Panc1 (cell line): Measurements from ENCODE around the gene ZFAND3. TPM values are rescaled to one million over a fixed set of nuclear protein-coding genes. Genes with fewer than 3 reads are reported as not detected.

ENCODE experiments used
- ATAC-seq: fragments of 200-7000 bp; cut with Tn5 transposase; 2 replicates; pipeline ENCODE4 v1.9.1; 2020; ENCODE audit warnings: mild to moderate bottlenecking, moderate library complexity
- BruUV-seq: library from RNA; stranded (reverse); fragments of 400-500 nt; replicated peaks from 2 replicates; lab custom pipeline; 2021; lab: Mats Ljungman, UMichigan
- CTCF ChIA-PET: fragments of 300-600 bp; sonication (Branson Sonifier 250); formaldehyde crosslinking; loops from one replicate; lab custom pipeline; 2022; ENCODE audit warnings: antibody characterized with exemption; lab: Charles Lee
- POLR2A ChIA-PET: fragments of 300-600 bp; sonication (Branson Sonifier 250); formaldehyde crosslinking; loops from one replicate; lab custom pipeline; 2022; ENCODE audit warnings: antibody characterized with exemption; lab: Charles Lee
- DNase-seq: peaks from one replicate; pipeline ENCODE4 v3.0.0-alpha.2; 2010; ENCODE audit warnings: low read depth, low spot score
- H3K27ac ChIP-seq: 2 replicates; pipeline ENCODE4 v1.5.1; 2011; ENCODE audit warnings: mild to moderate bottlenecking, low read length, inconsistent platforms
- H3K27me3 ChIP-seq: fragments of 200-500 bp; sonication (Bioruptor generic); 2 replicates; pipeline ENCODE4 v1.6.0; 2014; ENCODE audit warnings: low read length, inconsistent platforms; ENCODE audit not compliant: control insufficient read depth, insufficient read depth
- H3K36me3 ChIP-seq: fragments of 200-500 bp; sonication (Bioruptor generic); 2 replicates; pipeline ENCODE4 v1.5.1; 2014; ENCODE audit warnings: inconsistent platforms, mild to moderate bottlenecking, low read length, moderate library complexity; ENCODE audit not compliant: control insufficient read depth, insufficient read depth
- H3K4me1 ChIP-seq: 2 replicates; pipeline ENCODE4 v1.5.1; 2011; ENCODE audit warnings: inconsistent platforms, mild to moderate bottlenecking, low read length, moderate library complexity; ENCODE audit not compliant: control insufficient read depth, insufficient read depth
- H3K4me3 ChIP-seq, 2 experiments: 2 replicates each; pipeline ENCODE4 v1.5.1; 2011 to 2012; ENCODE audit warnings: low read depth in 2 of 2, low read length in 2 of 2, mild to moderate bottlenecking in 2 of 2, inconsistent platforms in 1 of 2, moderate library complexity in 1 of 2
- H3K9me3 ChIP-seq: fragments of 200-500 bp; sonication (Bioruptor generic); 2 replicates; pipeline ENCODE4 v1.5.1; 2014; ENCODE audit warnings: low read depth, mild to moderate bottlenecking, inconsistent platforms, low read length, moderate library complexity; ENCODE audit not compliant: control insufficient read depth, insufficient read depth
- CTCF ChIP-seq: fragments of 450-650 bp; IDR thresholded peaks from 2 replicates; pipeline ENCODE4 v1.5.1; 2017; ENCODE audit warnings: mild to moderate bottlenecking
- POLR2AphosphoS5 ChIP-seq: IDR thresholded peaks from 2 replicates; pipeline ENCODE4 v1.6.1; 2012; ENCODE audit warnings: mild to moderate bottlenecking, low read depth, low read length, moderate library complexity
- REST ChIP-seq, 2 experiments: IDR thresholded peaks; 2 replicates each; pipeline ENCODE4 v1.6.1; 2011 to 2012; ENCODE audit warnings: low read depth in 2 of 2, control low read depth in 1 of 2, low read length in 1 of 2, mild to moderate bottlenecking in 1 of 2, moderate library complexity in 1 of 2; ENCODE audit not compliant: insufficient read depth in 1 of 2
- SIN3A ChIP-seq: IDR thresholded peaks from 2 replicates; pipeline ENCODE4 v1.6.1; 2012; ENCODE audit warnings: low read depth, mild to moderate bottlenecking, low read length, moderate library complexity, borderline replicate concordance; ENCODE audit not compliant: insufficient read depth
- TCF7L2 ChIP-seq: IDR thresholded peaks from 2 replicates; pipeline ENCODE4 v1.6.1; 2011; ENCODE audit warnings: mild to moderate bottlenecking, low read depth, low read length, inconsistent platforms
- in situ Hi-C: cut with HindIII; loops from 2 replicates; pipeline ENCODE4 v1.10.0; 2016; ENCODE audit warnings: low sequenced_read_pairs, low pct_unique_long_range_greater_than_20kb
- intact Hi-C: fragments of 100-400 bp; cut with micrococcal nuclease; formaldehyde crosslinking; loops from one replicate; pipeline ENCODE4 v1.10.0; 2022; ENCODE audit not compliant: unreplicated experiment
- total RNA-seq: library from RNA; stranded (reverse); gene quantifications from one replicate; pipeline ENCODE4 v1.2.1, GENCODE V29; 2021; ENCODE audit not compliant: unreplicated experiment

Gene ZFAND3
- total RNA-seq, 1 experiment from 2014 or later: 95.9 TPM

GRCh38 chr6:38158762-38159350 lies 339.3 kb downstream of the ZFAND3 start:
- CTCF ChIA-PET: no interaction called here

GRCh38 chr6:38159596-38159995 lies 340.1 kb downstream of the ZFAND3 start:
- H3K27ac ChIP-seq: no peak overlapping the region
- TF ChIP-seq CTCF (no peak), SIN3A (no peak), POLR2AphosphoS5 (no peak), TCF7L2 (no peak), REST (IDR thresholded peaks at IDR 0.05; ENCODE audit: insufficient read depth in 1 of 2, low read depth in 2 of 2, low read length in 1 of 2) (no peak)
- in situ Hi-C loops (no loop called here), intact Hi-C loops (no loop called here)
- peaks cover 1% of the 10 kb centered on the region; the same call in 1 of the 2 replicates for H3K4me1 ChIP-seq
- ChIA-PET CTCF (no interaction called here), POLR2A (no interaction called here)
- DNase-seq: no peak
- H3K4me3 ChIP-seq: no peak overlapping the region
- H3K27me3 ChIP-seq: no peaks in the 10 kb centered on the region
- H3K36me3 ChIP-seq: no peaks in the 10 kb centered on the region
- no TSS peak for BruUV-seq
- ATAC-seq: no peak
- no peaks in the 10 kb centered on the region for H3K9me3 ChIP-seq

More at GRCh38 chr6:38158762-38159350, 339.3 kb downstream of the ZFAND3 start:
- DNase-seq (no peak), ATAC-seq (no peak)
- Histone ChIP-seq H3K9me3 (no peaks in the 10 kb centered on the region), H3K36me3 (no peaks in the 10 kb centered on the region; the same call in 1 of the 2 replicates), H3K4me1 (peaks cover 5% of the 10 kb centered on the region; the same call in 1 of the 2 replicates), H3K4me3 (no peak overlapping the region), H3K27me3 (no peaks in the 10 kb centered on the region), H3K27ac (no peak overlapping the region)
- intact Hi-C loops (no loop called here), in situ Hi-C loops (no loop called here)
- TF ChIP-seq SIN3A (no peak), POLR2AphosphoS5 (no peak), CTCF (no peak), REST (IDR thresholded peaks at IDR 0.05; ENCODE audit: insufficient read depth in 1 of 2, low read depth in 2 of 2, low read length in 1 of 2) (no peak), TCF7L2 (no peak)
- POLR2A ChIA-PET: interaction anchor here (0.6 kb wide), 1 partner anchor 58 kb away, joined by 3 read pairs; no protein-coding TSS in a partner anchor
- BruUV-seq: no TSS peak
